ENCODE results near the gene CCDC106.

Gene CCDC106

GRCh38 chr19:55673889-55674288, 25.9 kb downstream of the CCDC106 start:
- Mint-ChIP-seq H3K36me3 (ENCODE audit: insufficient read depth) (peaks cover 54% of the 10 kb centered on the region), H3K4me1 (peaks cover 68% of the 10 kb centered on the region), H3K4me3 (peak overlapping the region; percentile 99), H3K9me3 (no peaks in the 10 kb centered on the region), H3K27ac (ENCODE audit: low read depth) (peak overlapping the region; percentile 99), H3K27me3 (no peaks in the 10 kb centered on the region)
- no peak for ATAC-seq (replicated peaks; ENCODE audit: extremely low read depth, poor library complexity, severe bottlenecking)
- no peak for DNase-seq (ENCODE audit: low spot score in 2 of 2)

DNA sequence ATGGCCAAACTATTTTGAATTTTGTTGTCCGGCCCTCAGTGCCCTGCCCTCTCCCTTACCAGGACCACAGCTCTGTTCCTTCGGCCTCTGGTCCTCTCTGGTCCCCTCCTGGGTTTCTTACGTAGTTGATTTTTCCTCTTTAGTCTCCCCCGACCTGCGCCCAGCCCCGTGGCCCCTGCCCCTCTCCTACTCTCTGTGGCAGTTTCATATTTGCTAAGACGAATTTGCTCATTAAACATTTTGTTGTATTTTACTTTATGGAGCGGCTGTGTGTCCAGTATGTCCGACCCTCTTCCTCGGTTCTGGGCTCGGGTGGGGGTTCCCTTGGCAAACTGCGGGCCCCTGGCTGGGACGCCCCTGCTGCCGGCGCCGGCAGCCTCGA, 26.4 kb downstream of the CCDC106 start:
- no peaks in the 10 kb centered on the region for H3K27me3 Mint-ChIP-seq
- H3K4me1 Mint-ChIP-seq, result peaks cover 66% of the 10 kb centered on the region
- peak overlapping the region; percentile 99 for H3K4me3 Mint-ChIP-seq
- no peak for DNase-seq (ENCODE audit: low spot score in 2 of 2)
- peak overlapping the region; percentile 99 for H3K27ac Mint-ChIP-seq (ENCODE audit: low read depth)
- no peaks in the 10 kb centered on the region for H3K9me3 Mint-ChIP-seq
- ATAC-seq (replicated peaks; ENCODE audit: extremely low read depth, poor library complexity, severe bottlenecking), result no peak
- peaks cover 50% of the 10 kb centered on the region for H3K36me3 Mint-ChIP-seq (ENCODE audit: insufficient read depth)

DNA sequence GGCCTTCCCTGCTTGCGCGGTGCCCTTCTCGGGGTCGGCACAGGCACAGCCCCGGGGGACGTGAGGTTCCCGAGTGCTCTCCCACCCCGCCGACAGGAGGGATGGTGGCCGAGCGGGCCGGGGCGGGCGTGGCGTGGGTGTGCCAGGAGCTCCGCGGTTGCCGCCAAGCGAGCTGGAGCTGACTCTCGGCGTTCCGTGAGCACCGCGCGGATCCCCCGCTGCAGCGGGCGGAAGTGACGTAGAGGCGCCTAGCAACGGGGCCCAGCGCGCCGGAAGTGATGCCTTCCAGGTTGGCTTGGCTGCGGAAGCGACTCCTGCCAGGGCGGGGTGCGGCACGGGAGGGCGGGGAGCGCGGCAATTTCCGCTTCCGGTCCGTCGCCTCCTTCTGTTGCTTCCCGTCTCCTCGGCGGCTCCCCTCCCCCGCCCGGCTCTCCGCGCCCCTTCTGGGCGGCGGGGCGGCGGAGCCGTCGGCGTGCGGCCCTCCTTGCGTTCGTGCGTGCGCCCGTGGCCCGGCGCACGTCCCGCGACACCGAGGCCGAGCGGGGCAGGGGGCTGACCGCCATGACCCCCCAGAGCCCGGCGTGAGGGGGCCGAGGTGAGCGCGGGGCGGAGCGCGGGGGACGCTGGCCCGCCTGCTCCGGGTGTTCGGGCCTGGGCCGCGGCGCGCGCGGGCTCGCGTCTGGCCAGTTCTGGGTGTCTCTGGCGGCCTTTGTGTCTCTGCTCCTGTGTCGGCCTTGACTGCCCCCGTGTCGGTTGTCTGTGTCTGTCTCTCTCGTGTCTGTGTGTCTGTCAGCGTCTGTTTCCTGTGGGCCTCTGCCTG, 27.0 kb downstream of the CCDC106 start, which contains the start of gene EPN1:
EPN1 (plus strand) TSS at position 386 of the 820 bp plus-strand sequence. CDS start 3,402 bp downstream, outside the sequence.
- peak within 1 kb of the TSS; percentile 99 for H3K4me3 Mint-ChIP-seq
- peaks cover 66% of the 10 kb centered on the region for H3K4me1 Mint-ChIP-seq
- H3K9me3 Mint-ChIP-seq, result no peaks in the 10 kb centered on the region
- ATAC-seq (replicated peaks; ENCODE audit: extremely low read depth, poor library complexity, severe bottlenecking), result peak; percentile 93
- peak within 1 kb of the TSS; percentile 99 for H3K27ac Mint-ChIP-seq (ENCODE audit: low read depth)
- DNase-seq (ENCODE audit: low spot score in 2 of 2), result peak; percentile 89 to 95
- no peaks in the 10 kb centered on the region for H3K27me3 Mint-ChIP-seq
- H3K36me3 Mint-ChIP-seq (ENCODE audit: insufficient read depth), result peaks cover 47% of the 10 kb centered on the region

- peak overlapping the region; percentile 99 for H3K27ac Mint-ChIP-seq (ENCODE audit: low read depth)
- no peak for ATAC-seq (replicated peaks; ENCODE audit: extremely low read depth, poor library complexity, severe bottlenecking)
- no peak for DNase-seq (ENCODE audit: low spot score in 2 of 2)
- peak overlapping the region; percentile 99 for H3K4me3 Mint-ChIP-seq
- H3K4me1 Mint-ChIP-seq, result peaks cover 67% of the 10 kb centered on the region
- H3K36me3 Mint-ChIP-seq (ENCODE audit: insufficient read depth), result peaks cover 44% of the 10 kb centered on the region
- H3K9me3 Mint-ChIP-seq, result no peaks in the 10 kb centered on the region
- no peaks in the 10 kb centered on the region for H3K27me3 Mint-ChIP-seq
Measured at GRCh38 chr19:55675661-55676354, 27.8 kb downstream of the CCDC106 start.

GRCh38 chr19:55676383-55676782, 28.4 kb downstream of the CCDC106 start:
- H3K9me3 Mint-ChIP-seq, result no peaks in the 10 kb centered on the region
- no peaks in the 10 kb centered on the region for H3K27me3 Mint-ChIP-seq
- no peak for DNase-seq (ENCODE audit: low spot score in 2 of 2)
- H3K36me3 Mint-ChIP-seq (ENCODE audit: insufficient read depth), result peaks cover 42% of the 10 kb centered on the region
- peak overlapping the region; percentile 99 for H3K27ac Mint-ChIP-seq (ENCODE audit: low read depth)
- no peak for ATAC-seq (replicated peaks; ENCODE audit: extremely low read depth, poor library complexity, severe bottlenecking)
- peaks cover 62% of the 10 kb centered on the region for H3K4me1 Mint-ChIP-seq
- H3K4me3 Mint-ChIP-seq, result peak overlapping the region; percentile 99

GRCh38 chr19:55676889-55677505, 29.0 kb downstream of the CCDC106 start:
- H3K9me3 Mint-ChIP-seq, result no peaks in the 10 kb centered on the region
- peaks cover 60% of the 10 kb centered on the region for H3K4me1 Mint-ChIP-seq
- peaks cover 39% of the 10 kb centered on the region for H3K36me3 Mint-ChIP-seq (ENCODE audit: insufficient read depth)
- peak overlapping the region; percentile 99 for H3K27ac Mint-ChIP-seq (ENCODE audit: low read depth)
- H3K4me3 Mint-ChIP-seq, result peak overlapping the region; percentile 99
- DNase-seq (ENCODE audit: low spot score in 2 of 2) (no peak), ATAC-seq (replicated peaks; ENCODE audit: extremely low read depth, poor library complexity, severe bottlenecking) (no peak)
- H3K27me3 Mint-ChIP-seq, result no peaks in the 10 kb centered on the region

- H3K4me1 Mint-ChIP-seq, result peaks cover 60% of the 10 kb centered on the region
- no peak for ATAC-seq (replicated peaks; ENCODE audit: extremely low read depth, poor library complexity, severe bottlenecking)
- H3K27ac Mint-ChIP-seq (ENCODE audit: low read depth), result no peak overlapping the region
- H3K4me3 Mint-ChIP-seq, result peak overlapping the region; percentile 99
- no peaks in the 10 kb centered on the region for H3K27me3 Mint-ChIP-seq
- no peak for DNase-seq (ENCODE audit: low spot score in 2 of 2)
- H3K36me3 Mint-ChIP-seq (ENCODE audit: insufficient read depth), result peaks cover 35% of the 10 kb centered on the region
- no peaks in the 10 kb centered on the region for H3K9me3 Mint-ChIP-seq
Measured at GRCh38 chr19:55677572-55678028, 29.6 kb downstream of the CCDC106 start.

GRCh38 chr19:55678121-55678671, 30.2 kb downstream of the CCDC106 start:
- ATAC-seq (replicated peaks; ENCODE audit: extremely low read depth, poor library complexity, severe bottlenecking) (no peak), DNase-seq (ENCODE audit: low spot score in 2 of 2) (no peak)
- Mint-ChIP-seq H3K27me3 (no peaks in the 10 kb centered on the region), H3K4me3 (peak overlapping the region; percentile 99), H3K36me3 (ENCODE audit: insufficient read depth) (peaks cover 31% of the 10 kb centered on the region), H3K27ac (ENCODE audit: low read depth) (no peak overlapping the region), H3K9me3 (no peaks in the 10 kb centered on the region), H3K4me1 (peaks cover 60% of the 10 kb centered on the region)

DNA sequence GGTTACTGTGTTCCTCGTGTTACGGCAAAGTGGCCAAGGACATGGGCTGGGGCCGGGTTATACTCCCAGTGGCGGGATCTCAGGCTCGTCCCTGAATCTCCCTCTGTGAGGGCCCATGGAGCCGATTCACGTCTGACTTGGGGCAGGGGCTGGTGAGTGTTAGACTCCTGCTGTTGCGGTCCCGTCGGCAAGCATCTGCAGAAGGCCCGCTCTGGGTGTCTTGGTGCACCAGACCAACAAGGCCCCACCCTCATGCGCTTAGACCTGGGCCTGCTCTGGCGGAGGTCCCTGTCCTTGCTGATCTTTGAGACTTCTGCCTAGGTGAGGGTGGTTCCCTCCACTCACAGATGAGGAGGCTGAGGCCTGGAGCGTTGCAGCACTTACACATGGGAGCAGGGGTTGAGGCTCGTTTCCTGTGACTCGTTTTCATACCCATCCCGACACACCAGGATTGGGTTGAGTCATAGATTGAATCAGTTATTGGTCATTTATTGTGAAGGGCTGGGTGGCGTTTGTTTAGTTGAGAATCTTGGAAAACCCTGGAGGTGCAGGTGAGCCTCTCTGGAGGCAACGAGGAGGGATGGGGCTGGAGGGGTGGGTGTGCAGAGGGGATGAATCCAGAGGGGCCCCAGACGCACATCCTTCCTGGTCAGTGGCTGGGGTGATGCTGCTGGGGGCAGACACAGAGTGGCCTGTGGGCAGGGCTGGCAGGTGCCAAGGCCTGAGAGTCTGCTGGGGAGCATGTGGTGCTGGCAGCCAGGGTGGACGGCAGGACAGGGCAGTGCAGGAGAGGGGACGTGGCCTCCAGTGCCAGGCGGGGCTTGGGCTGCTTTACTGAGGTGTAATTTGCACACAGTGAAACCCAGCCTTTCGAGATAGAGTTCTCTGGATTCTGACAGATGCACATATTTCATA, 31.6 kb downstream of the CCDC106 start:
- ATAC-seq (replicated peaks; ENCODE audit: extremely low read depth, poor library complexity, severe bottlenecking), result no peak
- peaks cover 24% of the 10 kb centered on the region for H3K36me3 Mint-ChIP-seq (ENCODE audit: insufficient read depth)
- H3K4me1 Mint-ChIP-seq, result peaks cover 49% of the 10 kb centered on the region
- H3K27ac Mint-ChIP-seq (ENCODE audit: low read depth), result peak overlapping the region; percentile 86
- H3K27me3 Mint-ChIP-seq, result no peaks in the 10 kb centered on the region
- no peak overlapping the region for H3K4me3 Mint-ChIP-seq
- DNase-seq (ENCODE audit: low spot score in 2 of 2), result no peak
- no peaks in the 10 kb centered on the region for H3K9me3 Mint-ChIP-seq

- no peaks in the 10 kb centered on the region for H3K9me3 Mint-ChIP-seq
- no peaks in the 10 kb centered on the region for H3K27me3 Mint-ChIP-seq
- no peak overlapping the region for H3K27ac Mint-ChIP-seq (ENCODE audit: low read depth)
- H3K36me3 Mint-ChIP-seq (ENCODE audit: insufficient read depth), result peaks cover 19% of the 10 kb centered on the region
- H3K4me1 Mint-ChIP-seq, result peaks cover 45% of the 10 kb centered on the region
- H3K4me3 Mint-ChIP-seq, result no peak overlapping the region
- ATAC-seq (replicated peaks; ENCODE audit: extremely low read depth, poor library complexity, severe bottlenecking) (no peak), DNase-seq (ENCODE audit: low spot score in 2 of 2) (no peak)
Measured at GRCh38 chr19:55680339-55681130, 32.5 kb downstream of the CCDC106 start.

All from central memory CD8-positive, alpha-beta T cell (primary cell).